ENCODE data around the gene MYO1D.
"Not testable (repeated sequence)": the region's sequence is repeated elsewhere in the genome, so short reads cannot be mapped to it uniquely, and the experiment has no call there.

MYO1D gene

GRCh38 chr17:32774695-32775084 lies 102.2 kb downstream of the MYO1D start:
- DNase-seq (ENCODE audit: low read depth) = no peak

- no peak for DNase-seq (ENCODE audit: low read depth)
Measured at GRCh38 chr17:32773856-32774694, 102.8 kb downstream of the MYO1D start.

GRCh38 chr17:32772453-32773025 lies 104.4 kb downstream of the MYO1D start:
- no peak for DNase-seq (ENCODE audit: low read depth)

GRCh38 chr17:32771396-32771795 lies 105.5 kb downstream of the MYO1D start:
- DNase-seq (ENCODE audit: low read depth) = no peak

GRCh38 chr17:32769846-32770245 lies 107.1 kb downstream of the MYO1D start:
- no peak for DNase-seq (ENCODE audit: low read depth)

- no peak for DNase-seq (ENCODE audit: low read depth)
Measured at GRCh38 chr17:32763855-32764439, 113.0 kb downstream of the MYO1D start.

GRCh38 chr17:32759476-32759875 lies 117.4 kb downstream of the MYO1D start:
- DNase-seq (ENCODE audit: low read depth) = no peak

GRCh38 chr17:32757963-32758362 lies 119.0 kb downstream of the MYO1D start:
- no peak for DNase-seq (ENCODE audit: low read depth)

GRCh38 chr17:32756696-32757095 lies 120.2 kb downstream of the MYO1D start:
- no peak for DNase-seq (ENCODE audit: low read depth)

GRCh38 chr17:32755045-32755805 lies 121.7 kb downstream of the MYO1D start:
- DNase-seq (ENCODE audit: low read depth) = no peak

GRCh38 chr17:32752934-32753333 lies 124.0 kb downstream of the MYO1D start:
- DNase-seq (ENCODE audit: low read depth) = no peak

- DNase-seq (ENCODE audit: low read depth) = no peak
Measured at GRCh38 chr17:32747856-32748255, 129.1 kb downstream of the MYO1D start.

- DNase-seq (ENCODE audit: low read depth) = no peak
Measured at GRCh38 chr17:32746698-32747097, 130.2 kb downstream of the MYO1D start.

- no peak for DNase-seq (ENCODE audit: low read depth)
Measured at GRCh38 chr17:32746280-32746679, 130.6 kb downstream of the MYO1D start.

GRCh38 chr17:32742681-32743538 lies 134.0 kb downstream of the MYO1D start:
- no peak for DNase-seq (ENCODE audit: low read depth)

- DNase-seq (ENCODE audit: low read depth) = no peak
Measured at GRCh38 chr17:32741381-32741780, 135.5 kb downstream of the MYO1D start.

- no peak for DNase-seq (ENCODE audit: low read depth)
Measured at GRCh38 chr17:32739722-32740121, 137.2 kb downstream of the MYO1D start.

GRCh38 chr17:32739151-32739550 lies 137.8 kb downstream of the MYO1D start:
- DNase-seq (ENCODE audit: low read depth) = not testable (repeated sequence)

- DNase-seq (ENCODE audit: low read depth) = no peak
Measured at GRCh38 chr17:32733401-32733800, 143.5 kb downstream of the MYO1D start.

- DNase-seq (ENCODE audit: low read depth) = no peak
Measured at GRCh38 chr17:32732900-32733299, 144.0 kb downstream of the MYO1D start.

- no peak for DNase-seq (ENCODE audit: low read depth)
Measured at GRCh38 chr17:32732296-32732642, 144.7 kb downstream of the MYO1D start.

Data from stimulated activated CD8-positive, alpha-beta memory T cell treated with anti-CD3 and anti-CD28 coated beads, Interleukin-12 subunit alpha, Interleukin-12 subunit beta, amount 100 ng/mL, for 1 hour (primary cell).